GM12878 (cell line): Measurements from ENCODE around the gene SLC25A13. TPM values are rescaled to one million over a fixed set of nuclear protein-coding genes. Genes with fewer than 3 reads are reported as not detected.

Experiments used
- ATAC-seq: fragments of 200-7000 bp; cut with Tn5 transposase; 3 replicates; pipeline ENCODE4 v1.9.1; 2020; ENCODE audit warnings: mild to moderate bottlenecking, moderate library complexity
- BruUV-seq: library from RNA; stranded (reverse); fragments of 400-500 nt; replicated peaks from 2 replicates; lab custom pipeline; 2021; lab: Mats Ljungman, UMichigan
- CTCF ChIA-PET: fragments of 300-600 bp; sonication (Branson Sonifier 250); formaldehyde crosslinking; extraction: SDS; loops from one replicate; lab custom pipeline; 2021; ENCODE audit warnings: inconsistent platforms; lab: Yijun Ruan, JAX
- POLR2A ChIA-PET: fragments of 350-600 bp; formaldehyde crosslinking; extraction: SDS; loops from one replicate; lab custom pipeline; 2021; ENCODE audit warnings: inconsistent platforms; lab: Charles Lee
- RAD21 ChIA-PET: fragments of 300-600 bp; sonication (Branson Sonifier 250); formaldehyde crosslinking; loops from one replicate; lab custom pipeline; 2023; ENCODE audit warnings: antibody characterized with exemption; ENCODE audit not compliant: unreplicated experiment; lab: Charles Lee
- SMC1A ChIA-PET: fragments of 300-600 bp; sonication (Branson Sonifier 250); formaldehyde crosslinking; loops from one replicate; lab custom pipeline; 2023; ENCODE audit not compliant: unreplicated experiment, uncharacterized antibody; lab: Charles Lee
- DNase-seq: peaks from one replicate; pipeline ENCODE4 v3.0.0-alpha.2; 2011; ENCODE audit warnings: low read depth, low spot score
- FAIRE-seq: peaks from 3 replicates; lab custom pipeline; 2011; peaks lifted over from hg19 to GRCh38; lab: Jason Lieb, UNC
- H2AFZ ChIP-seq: 2 replicates; pipeline ENCODE4 v1.6.0; 2011; ENCODE audit warnings: low read depth, low read length, control low read depth; ENCODE audit not compliant: control insufficient read depth
- H3K27ac ChIP-seq: 2 replicates; pipeline ENCODE4 v1.5.1; 2011; ENCODE audit warnings: control low read depth; ENCODE audit not compliant: control insufficient read depth, insufficient read depth
- H3K27me3 ChIP-seq, 2 experiments: replicated peaks in 1 of 2; 2 replicates each; pipeline versions ENCODE4 v1.6.0 to v1.6.1; 2011; ENCODE audit warnings: low read length in 1 of 2; ENCODE audit not compliant: control insufficient read depth in 2 of 2, insufficient read depth in 2 of 2
- H3K36me3 ChIP-seq, 2 experiments: 2 replicates each; pipeline ENCODE4 v1.5.1; 2011; ENCODE audit warnings: low read length in 1 of 2; ENCODE audit not compliant: control insufficient read depth in 2 of 2, insufficient read depth in 2 of 2
- H3K4me1 ChIP-seq: 2 replicates; pipeline ENCODE4 v1.6.1; 2011; ENCODE audit warnings: mild to moderate bottlenecking, low read length, moderate library complexity, mixed read lengths; ENCODE audit not compliant: control insufficient read depth, insufficient read depth
- H3K4me2 ChIP-seq: 2 replicates; pipeline ENCODE4 v1.6.0; 2011; ENCODE audit warnings: control low read depth; ENCODE audit not compliant: control insufficient read depth, insufficient read depth
- H3K4me3 ChIP-seq: fragments of 200-600 bp; sonication (generic); 2 replicates; pipeline ENCODE4 v1.5.1; 2016
- H3K79me2 ChIP-seq: 2 replicates; pipeline ENCODE4 v1.6.0; 2011; ENCODE audit warnings: low read length; ENCODE audit not compliant: control insufficient read depth, insufficient read depth
- H3K9ac ChIP-seq: 2 replicates; pipeline ENCODE4 v1.8.0; 2011; ENCODE audit warnings: low read length, control low read depth, mixed read lengths; ENCODE audit not compliant: control insufficient read depth, insufficient read depth
- H3K9me3 ChIP-seq: replicated peaks from 3 replicates; pipeline ENCODE4 v1.5.1; 2011; ENCODE audit warnings: mild to moderate bottlenecking, low read length; ENCODE audit not compliant: control insufficient read depth, insufficient read depth
- H4K20me1 ChIP-seq: 2 replicates; pipeline ENCODE4 v1.6.0; 2011; ENCODE audit not compliant: control insufficient read depth, insufficient read depth
- CHD1 ChIP-seq: IDR thresholded peaks from 2 replicates; pipeline ENCODE4 v1.6.1; 2012; ENCODE audit warnings: low read depth, low read length, improper control_type of control experiment
- CREB1 ChIP-seq: IDR thresholded peaks from 2 replicates; pipeline ENCODE4 v1.6.1; 2012; ENCODE audit warnings: low read depth, mild to moderate bottlenecking, inconsistent platforms
- EP300 ChIP-seq, 2 experiments: fragments of 150-350 bp in 1 of 2; IDR thresholded peaks; 2 replicates each; pipeline ENCODE4 v1.6.1; 2011 to 2012; ENCODE audit warnings: low read depth in 2 of 2, low read length in 2 of 2, borderline replicate concordance in 1 of 2, improper control_type of control experiment in 1 of 2, inconsistent platforms in 1 of 2; ENCODE audit not compliant: control insufficient read depth in 1 of 2
- ETV6 ChIP-seq, 2 experiments: fragments of 450-650 bp in 1 of 2; IDR thresholded peaks in 1 of 2; conservative IDR thresholded peaks in 1 of 2; 2 replicates each; pipeline ENCODE4 v1.6.1; 2014; ENCODE audit warnings: antibody characterized with exemption in 1 of 2, borderline replicate concordance in 1 of 2, low read depth in 1 of 2, mild to moderate bottlenecking in 1 of 2, moderate library complexity in 1 of 2
- FOXK2 ChIP-seq: fragments of 450-650 bp; IDR thresholded peaks from 2 replicates; pipeline ENCODE4 v1.6.1; 2017; ENCODE audit warnings: mild to moderate bottlenecking, moderate library complexity
- GABPA ChIP-seq: IDR thresholded peaks from 2 replicates; pipeline ENCODE4 v1.6.1; 2014; ENCODE audit warnings: antibody characterized with exemption, low read depth, mild to moderate bottlenecking, inconsistent platforms
- KAT2A ChIP-seq: conservative IDR thresholded peaks from 2 replicates; pipeline ENCODE4 v1.6.1; 2011; ENCODE audit warnings: low read depth, low read length; ENCODE audit not compliant: control insufficient read depth
- LARP7 ChIP-seq: fragments of 450-650 bp; IDR thresholded peaks from 2 replicates; pipeline ENCODE4 v1.6.1; 2017; ENCODE audit warnings: mild to moderate bottlenecking
- MEF2B ChIP-seq: fragments of 450-650 bp; IDR thresholded peaks from 2 replicates; pipeline ENCODE4 v1.6.1; 2018; ENCODE audit warnings: mild to moderate bottlenecking, moderate library complexity; ENCODE audit not compliant: partially characterized antibody, poor library complexity, severe bottlenecking
- MYB ChIP-seq: fragments of 150-350 bp; IDR thresholded peaks from 2 replicates; pipeline ENCODE4 v1.6.1; 2014; ENCODE audit warnings: mild to moderate bottlenecking, low read depth, low read length, borderline replicate concordance
- NR2C1 ChIP-seq: fragments of 450-650 bp; IDR thresholded peaks from 2 replicates; pipeline ENCODE4 v1.6.1; 2017; ENCODE audit warnings: antibody characterized with exemption, mild to moderate bottlenecking, moderate library complexity
- NR2F1 ChIP-seq: fragments of 450-650 bp; conservative IDR thresholded peaks from 2 replicates; pipeline ENCODE4 v1.6.1; 2017; ENCODE audit warnings: mild to moderate bottlenecking
- SMARCA5 ChIP-seq: fragments of 450-650 bp; IDR thresholded peaks from 2 replicates; pipeline ENCODE4 v1.6.1; 2017; ENCODE audit warnings: mild to moderate bottlenecking
- SUPT20H ChIP-seq: IDR thresholded peaks from 2 replicates; pipeline ENCODE4 v1.6.1; 2011; ENCODE audit warnings: low read depth, mild to moderate bottlenecking, low read length, moderate library complexity, borderline replicate concordance; ENCODE audit not compliant: control insufficient read depth
- TCF3 ChIP-seq: IDR thresholded peaks from 2 replicates; pipeline ENCODE4 v1.6.1; 2012; ENCODE audit warnings: low read depth, mild to moderate bottlenecking, low read length, borderline replicate concordance; ENCODE audit not compliant: insufficient read depth
- ZNF384 ChIP-seq: IDR thresholded peaks from 2 replicates; pipeline ENCODE4 v1.6.1; 2012; ENCODE audit warnings: low read depth, mild to moderate bottlenecking, low read length, improper control_type of control experiment, borderline replicate concordance
- ZZZ3 ChIP-seq: IDR thresholded peaks from 2 replicates; pipeline ENCODE4 v1.6.1; 2011; ENCODE audit warnings: low read depth; ENCODE audit not compliant: control insufficient read depth, insufficient read length
- WGBS: methylation state at CpG from one replicate; pipeline ENCODE4 v1.1.6; 2016; ENCODE audit warnings: low lambda C conversion rate; ENCODE audit not compliant: insufficient replicate concordance, insufficient coverage; ENCODE audit errors: missing lambda C conversion rate; 5-methylcytosine and 5-hydroxymethylcytosine counted together
- in situ Hi-C: fragments of 300-500 bp; cut with MboI; formaldehyde crosslinking; loops from 9 replicates; pipeline ENCODE4 v1.14.3; 2018; ENCODE audit warnings: mixed read lengths
- intact Hi-C: fragments of 100-400 bp; cut with micrococcal nuclease; formaldehyde crosslinking; loops from one replicate; pipeline ENCODE4 v1.14.2; 2022; ENCODE audit not compliant: unreplicated experiment
- polyA plus RNA-seq, 11 experiments: library from polyadenylated mRNA; depleted of rRNA in 4 of 11; unstranded in 6 of 11; stranded (reverse) in 5 of 11; fragments of >200 nt; fragmentation: Nextera tagmentation in 4 of 11; fragmentation: Illumina TruSeq in 1 of 11; extraction: Ambion mirVana in 4 of 11; extraction: Trizol in 1 of 11; gene quantifications; 1 replicate in 1 of 11; 2 replicates in 10 of 11; pipeline versions ENCODE4 v1.2.1 to v1.2.3, GENCODE V29; 2011 to 2016; ENCODE audit warnings: inconsistent platforms in 2 of 11, missing spikeins in 2 of 11, low read depth in 1 of 11
- total RNA-seq, 4 experiments: library from RNA; depleted of rRNA in 3 of 4; stranded (reverse); fragments of >200 nt in 3 of 4; fragmentation: Illumina TruSeq in 1 of 4; extraction: Trizol in 1 of 4; gene quantifications; 2 replicates each; pipeline versions ENCODE4 v1.2.1 to v1.2.3, GENCODE V29; 2013 to 2021

Gene SLC25A13
- total and polyA plus RNA-seq, 10 of the 15 experiments (the other 5 are each of a cell fraction or from before 2014, with no cell fraction given), result 7.0 to 24.7 (median 18.6) TPM

GRCh38 chr7:96328016-96328415, 6.1 kb upstream of the SLC25A13 start:
- Histone ChIP-seq H3K27me3 (no peaks in the 10 kb centered on the region), H3K4me2 (no peak overlapping the region), H2AFZ (no peak overlapping the region), H3K9me3 (peaks cover 5% of the 10 kb centered on the region; the same call in 2 of the 3 replicates), H3K4me3 (no peak overlapping the region), H3K79me2 (no peaks in the 10 kb centered on the region), H3K36me3 (no peaks in the 10 kb centered on the region), H3K9ac (no peak overlapping the region), H3K4me1 (no peaks in the 10 kb centered on the region), H4K20me1 (no peaks in the 10 kb centered on the region), H3K27ac (no peak overlapping the region)
- WGBS, result 12% methylated on average over 1 of the region's 1 CpG
- ChIA-PET RAD21 (no interaction called here), POLR2A (no interaction called here), SMC1A (no interaction called here), CTCF (interaction anchor here (0.7 kb wide), 1 partner anchor 50 kb away, joined by 3 read pairs; no protein-coding TSS in a partner anchor)
- in situ Hi-C loops (no loop called here), intact Hi-C loops (loop anchor here (10.0 kb wide), 1 partner anchor 377 kb away; the partner anchor contains the start of gene SEM1)
- no peak for TF ChIP-seq MEF2B
- no peak for TF ChIP-seq NR2F1
- TF ChIP-seq ETV6 (conservative IDR thresholded peaks at IDR 0.05 in 1 of 2, IDR thresholded peaks at IDR 0.05 in 1 of 2; ENCODE audit: borderline replicate concordance in 1 of 2, low read depth in 1 of 2), result no peak
- TF ChIP-seq LARP7, result no peak
- TF ChIP-seq SUPT20H, result no peak
- no peak for TF ChIP-seq ZZZ3
- TF ChIP-seq KAT2A, result no peak
- no peak for TF ChIP-seq CHD1
- TF ChIP-seq FOXK2, result no peak
- no peak for TF ChIP-seq SMARCA5
- TF ChIP-seq GABPA, result no peak
- no peak for TF ChIP-seq ZNF384
- no peak for TF ChIP-seq MYB
- no peak for TF ChIP-seq EP300 (IDR thresholded peaks at IDR 0.05; ENCODE audit: borderline replicate concordance in 1 of 2, control insufficient read depth in 1 of 2, low read depth in 2 of 2, low read length in 2 of 2)
- no peak for TF ChIP-seq CREB1
- no peak for TF ChIP-seq NR2C1
- no peak for TF ChIP-seq TCF3
- ATAC-seq (no peak), FAIRE-seq (no peak), DNase-seq (no peak)
- no TSS peak for BruUV-seq
